ENCODE results near the gene RAB8B.

Gene RAB8B

GRCh38 chr15:63238171-63238570 is 48.8 kb downstream of the RAB8B start:
- Histone ChIP-seq H3K4me3 (ENCODE audit: low read depth, low read length) (no peak overlapping the region), H3K27ac (no peak overlapping the region), H3K9me3 (ENCODE audit: severe bottlenecking) (no peaks in the 10 kb centered on the region), H3K27me3 (ENCODE audit: insufficient read depth, low read depth, severe bottlenecking) (no peaks in the 10 kb centered on the region), H3K36me3 (no peaks in the 10 kb centered on the region)
- no peak for DNase-seq
- no peak for TF ChIP-seq CTCF (IDR thresholded peaks at IDR 0.05; ENCODE audit: low read depth, low read length)

- no peak for DNase-seq
- Histone ChIP-seq H3K36me3 (no peaks in the 10 kb centered on the region; the same call in 1 of the 2 replicates), H3K27me3 (ENCODE audit: insufficient read depth, low read depth, severe bottlenecking) (no peaks in the 10 kb centered on the region), H3K4me3 (ENCODE audit: low read depth, low read length) (no peak overlapping the region), H3K27ac (no peak overlapping the region), H3K9me3 (ENCODE audit: severe bottlenecking) (no peaks in the 10 kb centered on the region)
- no peak for TF ChIP-seq CTCF (IDR thresholded peaks at IDR 0.05; ENCODE audit: low read depth, low read length)
These were observed 49.4 kb downstream of the RAB8B start for GRCh38 chr15:63238796-63239195.

GRCh38 chr15:63240109-63240508 is 50.7 kb downstream of the RAB8B start:
- no peaks in the 10 kb centered on the region for H3K9me3 ChIP-seq (ENCODE audit: severe bottlenecking)
- H3K27me3 ChIP-seq (ENCODE audit: insufficient read depth, low read depth, severe bottlenecking), result no peaks in the 10 kb centered on the region
- no peak for DNase-seq
- H3K27ac ChIP-seq, result no peak overlapping the region
- H3K36me3 ChIP-seq, result peaks cover 2% of the 10 kb centered on the region
- H3K4me3 ChIP-seq (ENCODE audit: low read depth, low read length), result no peak overlapping the region
- TF ChIP-seq CTCF (IDR thresholded peaks at IDR 0.05; ENCODE audit: low read depth, low read length), result no peak

GRCh38 chr15:63241316-63241715 is 51.9 kb downstream of the RAB8B start:
- peaks cover 3% of the 10 kb centered on the region for H3K36me3 ChIP-seq
- H3K4me3 ChIP-seq (ENCODE audit: low read depth, low read length), result no peak overlapping the region
- no peaks in the 10 kb centered on the region for H3K9me3 ChIP-seq (ENCODE audit: severe bottlenecking)
- no peak overlapping the region for H3K27ac ChIP-seq
- H3K27me3 ChIP-seq (ENCODE audit: insufficient read depth, low read depth, severe bottlenecking), result no peaks in the 10 kb centered on the region
- DNase-seq, result no peak
- TF ChIP-seq CTCF (IDR thresholded peaks at IDR 0.05; ENCODE audit: low read depth, low read length), result no peak

- no peak for DNase-seq
These were observed 53.7 kb downstream of the RAB8B start for GRCh38 chr15:63243101-63243500.

More at GRCh38 chr15:63243101-63243500, 53.7 kb downstream of the RAB8B start:
- no peaks in the 10 kb centered on the region for H3K9me3 ChIP-seq (ENCODE audit: severe bottlenecking)
- no peaks in the 10 kb centered on the region for H3K27me3 ChIP-seq (ENCODE audit: insufficient read depth, low read depth, severe bottlenecking)
- H3K4me3 ChIP-seq (ENCODE audit: low read depth, low read length), result no peak overlapping the region
- no peak for TF ChIP-seq CTCF (IDR thresholded peaks at IDR 0.05; ENCODE audit: low read depth, low read length)
- H3K27ac ChIP-seq, result no peak overlapping the region
- peaks cover 3% of the 10 kb centered on the region for H3K36me3 ChIP-seq

Measured in WERI-Rb-1 (cell line).